IMR-90 (cell line): ENCODE measurements around the gene CNGB1.

ENCODE experiments used
- BHLHE40 ChIP-seq: fragments of 150-350 bp; IDR thresholded peaks from 2 replicates; pipeline ENCODE4 v1.6.1; 2016; ENCODE audit warnings: mild to moderate bottlenecking, low read depth, low read length
- CHD1 ChIP-seq: IDR thresholded peaks from 2 replicates; pipeline ENCODE4 v1.6.1; 2012; ENCODE audit warnings: low read depth, low read length, improper control_type of control experiment
- CTCF ChIP-seq: conservative IDR thresholded peaks from 2 replicates; pipeline ENCODE4 v1.5.1; 2012; ENCODE audit warnings: mild to moderate bottlenecking, low read depth, low read length, improper control_type of control experiment
- ELK1 ChIP-seq: fragments of 150-350 bp; IDR thresholded peaks from 2 replicates; pipeline ENCODE4 v1.6.1; 2016; ENCODE audit warnings: low read depth, mild to moderate bottlenecking, low read length, moderate library complexity, borderline replicate concordance
- RCOR1 ChIP-seq: IDR thresholded peaks from 2 replicates; pipeline ENCODE4 v1.6.1; 2012; ENCODE audit warnings: mild to moderate bottlenecking, low read length, improper control_type of control experiment; ENCODE audit not compliant: insufficient replicate concordance
- RFX5 ChIP-seq: IDR thresholded peaks from 2 replicates; pipeline ENCODE4 v1.8.0; 2012; ENCODE audit warnings: low read depth, mild to moderate bottlenecking, low read length, moderate library complexity
- SMC3 ChIP-seq: fragments of 150-350 bp; IDR thresholded peaks from 2 replicates; pipeline ENCODE4 v1.6.1; 2016; ENCODE audit warnings: low read depth, mild to moderate bottlenecking, antibody characterized with exemption, low read length, moderate library complexity
- USF2 ChIP-seq: fragments of 150-350 bp; IDR thresholded peaks from 2 replicates; pipeline ENCODE4 v1.6.1; 2017; ENCODE audit warnings: mild to moderate bottlenecking, antibody characterized with exemption, low read length, low read depth

- no peak for TF ChIP-seq RCOR1
- no peak for TF ChIP-seq CTCF
- TF ChIP-seq CHD1: no peak
- no peak for TF ChIP-seq USF2
- TF ChIP-seq SMC3: no peak
- TF ChIP-seq BHLHE40: no peak
- no peak for TF ChIP-seq ELK1
- TF ChIP-seq RFX5: no peak
Observed at GRCh38 chr16:57897053-57897784, 73.7 kb downstream of the CNGB1 start.
